Stimulated activated CD4-positive, alpha-beta T cell treated with anti-CD3 and anti-CD28 coated beads, Interleukin-2, amount 100 ng/mL, for 48 hours (primary cell): Measurements from ENCODE around the gene INSIG1.

Experiments
- DNase-seq, 2 donors: peaks; one replicate each; pipeline ENCODE4 v3.0.0-alpha.2; 2020

Gene INSIG1

DNA sequence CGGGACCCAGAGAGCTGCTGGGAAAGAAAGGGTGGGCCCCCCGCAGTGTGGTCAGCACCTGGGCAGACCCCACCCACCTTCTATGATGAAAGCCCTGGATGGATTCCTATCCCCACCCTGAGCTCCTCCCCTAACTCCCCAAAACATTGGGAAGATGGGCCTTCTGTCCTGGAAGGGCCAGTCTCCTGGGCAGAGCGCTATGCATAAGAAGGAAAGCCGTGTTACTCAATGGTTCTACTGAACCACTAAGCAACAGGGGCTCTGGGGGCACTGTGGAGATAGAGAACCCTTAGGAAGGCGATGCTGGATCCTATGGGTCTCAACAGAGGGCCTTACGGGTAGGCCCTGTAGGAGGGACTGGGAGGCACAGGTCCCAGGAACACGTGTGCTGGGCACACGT is 30.7 kb upstream of the INSIG1 start:
- DNase-seq = no peak

DNA sequence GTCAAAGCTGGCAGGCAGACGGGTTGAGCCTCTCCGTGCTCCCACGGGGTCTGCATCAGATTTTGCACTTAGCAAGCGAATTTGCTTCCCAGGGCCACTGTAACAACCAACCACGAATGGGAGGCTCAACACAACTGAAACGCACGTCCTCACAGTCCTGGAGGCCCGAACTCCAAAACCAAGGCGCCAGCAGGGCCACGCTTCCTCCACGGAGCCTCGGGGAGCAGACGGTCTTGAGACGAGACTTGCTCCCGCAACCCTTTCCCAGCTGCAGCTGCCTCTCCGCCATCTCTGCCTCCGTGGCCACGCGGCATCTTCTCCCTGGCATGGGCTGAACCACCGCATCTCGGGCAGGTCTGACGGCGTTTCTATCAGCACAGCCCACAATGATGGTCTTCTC is 30.2 kb upstream of the INSIG1 start:
- no peak for DNase-seq

DNA sequence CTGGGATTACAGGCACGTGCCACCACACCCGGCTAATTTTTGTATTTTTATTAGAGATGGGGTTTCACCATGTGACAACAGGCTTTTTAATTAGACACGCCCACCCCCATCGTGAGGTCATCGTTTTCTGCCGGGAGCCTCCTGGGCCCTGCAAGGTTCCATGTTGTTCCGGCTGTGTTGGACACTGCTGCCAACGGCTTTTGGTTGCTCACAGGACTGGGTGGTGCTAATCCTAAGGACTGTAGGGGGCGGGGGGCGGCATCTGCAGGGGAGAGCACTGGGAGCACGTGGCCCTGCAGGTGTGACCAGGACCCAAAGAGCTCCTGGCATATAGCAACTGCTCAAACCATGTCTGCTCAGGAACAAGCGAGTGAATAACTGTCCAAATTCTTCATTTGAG is 29.5 kb upstream of the INSIG1 start:
- DNase-seq = no peak

DNA sequence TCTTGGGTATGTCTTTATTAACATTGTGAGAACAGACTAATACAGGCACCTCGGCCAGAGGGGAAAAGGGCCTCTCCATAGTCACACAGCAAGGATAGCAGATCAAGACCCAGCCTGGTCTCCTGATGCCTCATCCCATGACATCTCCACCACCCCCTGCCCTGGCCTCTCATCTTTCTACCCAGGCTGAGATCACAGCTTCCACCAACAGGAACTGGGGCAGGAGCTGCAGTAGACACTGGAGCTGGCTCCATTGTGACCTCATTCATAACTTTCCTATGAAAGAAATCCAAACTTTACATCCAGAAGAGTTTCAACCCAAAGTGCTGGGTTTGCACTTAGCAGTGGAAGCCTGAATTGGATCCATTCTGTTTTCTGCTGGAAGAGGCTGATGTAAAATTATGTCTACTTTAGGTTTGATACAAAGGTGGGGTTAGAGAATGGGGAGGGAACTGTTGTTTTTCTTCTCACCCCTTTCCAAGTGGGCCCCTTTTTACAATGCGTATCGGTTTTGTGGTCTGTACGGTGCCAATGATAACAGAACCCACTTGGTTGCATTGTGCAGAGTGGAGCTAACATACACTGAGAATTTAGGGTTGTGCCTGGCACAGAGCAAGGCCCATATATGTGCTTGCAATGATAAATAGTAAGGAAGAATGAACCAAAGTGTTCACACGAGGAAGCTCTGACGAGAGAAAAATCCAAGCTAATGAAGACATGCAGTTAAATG is 28.6 kb upstream of the INSIG1 start:
- no peak for DNase-seq

DNA sequence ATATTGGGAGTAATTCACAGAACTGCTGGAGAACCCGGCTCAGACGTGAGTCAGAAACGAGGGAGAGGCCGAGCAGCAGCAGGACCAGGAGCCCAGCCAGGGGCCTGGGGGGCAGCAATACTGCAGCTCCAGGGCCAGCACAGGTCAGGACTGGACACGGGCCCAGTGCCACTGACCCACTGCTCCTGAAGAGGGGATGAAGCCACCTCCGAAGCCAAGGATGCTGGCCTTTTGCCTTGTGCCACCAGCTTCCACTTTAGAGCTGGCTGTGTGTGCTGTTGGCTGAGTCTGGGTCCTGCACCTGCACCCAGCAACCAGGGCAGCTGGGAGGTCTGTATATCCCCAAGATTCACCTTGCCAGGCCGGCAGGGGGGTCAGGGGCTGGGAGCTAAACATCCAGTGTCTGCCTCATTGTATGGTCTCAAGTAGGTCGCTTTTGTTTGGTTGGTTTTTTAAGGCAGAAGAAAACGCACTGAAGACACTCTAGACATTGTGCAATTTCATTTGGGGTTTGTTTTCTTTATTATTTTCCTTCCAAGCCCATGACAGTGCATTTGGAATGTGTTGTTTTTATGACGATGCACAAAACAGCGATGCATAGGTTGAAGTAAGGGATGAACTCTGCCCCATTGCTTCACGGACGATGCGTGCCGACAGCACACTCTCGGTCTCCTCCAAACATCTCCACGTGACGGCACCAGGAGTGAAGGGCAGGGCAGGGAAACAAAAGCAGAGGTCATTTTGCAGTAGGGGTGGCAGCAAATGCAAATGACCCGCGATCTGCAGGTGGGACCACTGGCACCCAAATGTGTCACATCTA is 27.7 kb upstream of the INSIG1 start:
- no peak for DNase-seq

DNA sequence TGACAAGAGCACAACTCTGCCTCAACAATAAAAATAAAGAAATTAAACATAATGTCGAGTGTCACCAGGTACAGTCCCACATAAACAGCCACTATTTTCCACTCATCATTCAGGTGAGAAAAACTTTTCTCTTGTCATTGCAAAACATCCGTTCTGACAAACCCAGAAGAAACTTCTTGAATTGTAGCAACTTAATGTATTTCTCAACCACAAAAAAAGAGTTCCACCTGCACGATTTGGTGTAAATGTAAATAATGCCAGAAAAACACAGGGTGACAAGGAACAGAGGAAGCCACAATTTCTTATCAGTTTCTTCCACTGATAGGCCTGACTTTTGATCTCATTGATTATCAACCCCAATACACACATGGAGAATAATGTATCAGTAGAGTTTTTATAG is 26.8 kb upstream of the INSIG1 start:
- no peak for DNase-seq

DNA sequence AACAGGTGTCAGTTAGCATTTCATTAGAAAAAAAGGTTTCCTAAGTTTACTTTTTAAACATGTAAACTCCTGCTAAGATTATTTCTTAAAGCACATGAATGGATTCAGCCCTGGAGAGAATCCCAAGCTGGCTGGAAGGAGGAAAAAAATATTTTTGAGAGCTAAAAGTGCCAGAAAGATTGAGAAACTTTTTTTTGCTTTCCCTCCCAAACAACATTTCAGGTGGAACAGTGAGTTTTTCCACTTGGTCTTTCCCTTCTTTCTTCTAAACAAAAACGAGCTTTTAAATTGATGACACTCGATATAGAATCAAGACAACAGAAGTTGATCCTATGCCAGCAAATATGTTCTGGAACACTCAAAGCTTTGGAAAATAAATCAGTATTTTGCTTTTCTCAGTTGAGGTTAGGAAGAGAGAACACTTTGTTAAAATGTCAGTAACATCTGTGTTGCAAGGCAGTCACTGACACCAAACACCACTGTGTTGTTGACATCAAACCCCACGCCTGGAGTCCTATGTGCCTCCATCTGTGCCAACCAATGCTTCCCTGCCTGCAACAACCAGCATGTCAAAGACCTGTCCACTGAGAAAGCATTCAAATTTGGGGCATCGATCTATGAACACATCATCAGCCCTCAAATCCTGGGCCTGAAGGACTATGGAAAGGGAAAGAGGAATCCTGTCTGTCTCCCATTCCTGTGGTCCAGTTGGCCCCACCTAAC is 22.9 kb upstream of the INSIG1 start:
- no peak for DNase-seq

DNA sequence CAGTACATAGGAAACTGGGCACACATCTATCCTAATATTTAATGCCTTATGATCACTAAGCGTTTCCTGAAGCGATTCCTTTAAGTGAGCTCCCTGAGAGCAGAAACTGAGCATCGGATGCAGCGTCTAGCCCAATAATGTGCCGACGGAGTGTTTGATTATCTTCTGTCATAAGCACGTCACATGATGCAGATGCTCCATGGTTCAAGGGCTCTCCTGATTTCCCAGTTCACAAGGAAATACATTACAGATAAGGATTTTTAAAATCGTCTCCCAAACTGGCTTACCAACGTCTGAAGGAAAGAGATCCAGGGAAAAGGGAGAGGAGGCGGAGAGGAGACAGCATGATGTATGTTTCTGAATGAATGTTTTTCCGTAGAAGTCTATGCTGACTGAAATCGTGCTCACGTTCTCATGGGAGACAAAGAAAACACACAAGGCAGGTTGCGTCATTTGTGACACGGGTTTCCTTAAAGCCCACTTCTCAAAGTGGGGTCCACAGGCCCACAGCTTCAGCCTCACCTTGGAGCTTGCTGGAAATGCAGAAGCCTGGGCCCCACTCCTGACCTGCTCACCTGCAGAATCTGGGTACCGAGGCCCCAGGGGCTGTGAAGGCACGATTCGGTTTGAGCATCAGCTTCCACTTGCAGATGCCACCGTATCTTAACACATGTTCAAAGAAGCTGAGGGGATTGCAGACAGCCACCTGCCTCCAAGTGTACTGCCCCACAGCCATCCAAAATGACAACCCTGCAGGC is 21.5 kb upstream of the INSIG1 start:
- DNase-seq = no peak

DNA sequence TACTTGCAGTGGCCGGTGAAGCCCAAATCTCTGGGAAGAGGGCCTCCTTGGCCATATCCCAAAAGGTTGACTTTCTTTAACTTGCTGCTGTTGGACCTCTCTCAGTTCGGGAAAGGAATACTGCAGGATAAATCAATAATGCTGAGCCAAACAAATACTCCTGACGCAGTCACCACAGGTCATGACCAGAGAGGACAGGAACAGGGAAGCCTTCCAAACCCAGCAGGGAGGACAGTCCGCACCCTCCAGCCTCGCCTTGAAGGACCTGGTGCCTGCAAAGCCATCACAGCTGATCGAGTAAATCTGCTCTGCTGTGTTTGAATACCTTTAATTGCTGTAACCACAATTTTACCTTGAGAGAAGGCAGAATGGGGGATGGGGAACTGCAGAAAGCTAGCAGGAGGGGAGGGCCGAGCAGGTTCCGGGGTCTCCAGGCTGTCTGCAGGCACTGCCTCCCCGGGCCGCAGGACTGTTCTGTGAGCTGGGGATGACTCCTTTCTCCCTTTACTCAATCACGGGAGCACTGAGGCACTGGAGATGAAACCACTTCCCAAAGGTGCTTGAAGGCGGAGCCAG is 20.8 kb upstream of the INSIG1 start:
- DNase-seq = no peak

GRCh38 chr7:155277385-155277994 is 20.2 kb upstream of the INSIG1 start:
- no peak for DNase-seq

DNA sequence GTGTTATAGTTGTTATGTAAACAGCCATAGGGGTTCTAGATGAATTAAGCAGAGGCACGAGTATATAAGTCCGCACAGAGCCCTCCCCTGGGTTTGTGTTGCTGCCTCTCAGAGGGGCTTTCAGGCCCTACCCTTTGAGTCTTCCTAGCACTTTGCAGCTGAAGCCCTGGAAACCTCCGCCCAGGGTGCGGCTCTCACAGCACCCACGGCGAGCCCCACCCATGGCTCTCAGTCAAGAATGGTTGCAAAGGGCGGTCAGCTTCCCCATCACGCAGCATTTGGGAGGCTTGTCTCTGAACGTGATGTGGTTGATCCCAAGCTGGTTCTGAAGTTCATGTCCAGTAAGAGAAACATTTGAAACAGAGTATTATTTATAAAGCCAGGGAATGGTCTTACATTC is 18.8 kb upstream of the INSIG1 start:
- no peak for DNase-seq

- no peak for DNase-seq
Measured at GRCh38 chr7:155279787-155280445, 17.8 kb upstream of the INSIG1 start.

GRCh38 chr7:155280446-155281397 is 17.0 kb upstream of the INSIG1 start:
- DNase-seq = no peak

DNA sequence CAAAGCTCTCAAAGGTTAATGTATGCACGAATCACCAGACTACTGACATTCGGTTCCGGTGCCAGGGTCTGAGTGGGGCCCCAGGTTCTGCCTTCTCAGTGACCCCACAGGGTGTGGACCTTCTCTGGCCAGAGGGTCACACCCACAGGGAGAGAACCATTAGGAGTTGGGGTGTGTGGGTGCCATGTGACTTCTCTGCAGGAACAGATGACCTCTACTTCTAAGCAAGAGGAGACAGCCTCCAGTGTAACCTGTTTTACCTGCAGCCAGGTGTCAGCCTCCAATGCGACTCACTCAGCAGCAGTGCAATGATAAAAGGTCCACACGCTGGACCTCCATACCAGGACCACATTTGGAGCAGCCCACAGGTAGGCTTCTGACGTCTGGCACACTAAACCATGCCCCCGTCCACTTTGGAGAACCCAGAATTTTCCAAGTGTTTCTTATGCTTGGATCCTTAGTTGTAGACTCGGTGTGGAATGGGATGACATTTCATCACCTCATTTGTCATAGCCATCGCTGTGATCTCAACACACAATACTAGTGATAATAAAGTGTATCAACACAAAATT is 16.2 kb upstream of the INSIG1 start:
- no peak for DNase-seq

GRCh38 chr7:155282671-155283070 is 15.0 kb upstream of the INSIG1 start:
- no peak for DNase-seq

DNA sequence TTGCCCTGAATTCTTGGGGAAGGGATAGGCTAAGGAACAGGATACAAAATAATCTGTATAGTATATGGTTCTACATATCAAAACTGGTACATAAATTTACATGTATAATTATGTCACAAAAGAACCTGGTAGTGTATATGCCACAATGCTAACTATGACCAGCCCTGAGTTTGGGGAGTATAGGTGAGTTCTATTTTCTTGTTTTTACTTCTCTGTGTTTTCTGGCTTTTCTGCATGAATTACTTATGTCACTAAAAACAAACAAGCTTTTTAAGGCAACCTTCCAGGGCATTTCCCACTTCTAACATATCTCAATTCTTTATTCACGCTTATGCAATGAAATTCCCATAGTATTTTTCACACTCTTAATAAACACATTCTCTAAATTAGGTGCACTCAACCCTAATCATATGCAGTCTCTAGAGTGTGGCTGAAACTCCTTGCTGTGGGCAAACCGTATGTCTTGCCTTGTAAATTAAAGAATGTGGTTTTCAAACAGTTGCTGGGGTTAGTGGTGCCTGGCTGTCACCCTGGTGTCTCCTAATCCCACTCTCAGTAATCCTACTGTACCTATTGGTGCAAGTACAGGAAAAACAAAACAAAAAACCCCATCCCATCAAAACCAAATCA is 14.0 kb upstream of the INSIG1 start:
- no peak for DNase-seq

DNA sequence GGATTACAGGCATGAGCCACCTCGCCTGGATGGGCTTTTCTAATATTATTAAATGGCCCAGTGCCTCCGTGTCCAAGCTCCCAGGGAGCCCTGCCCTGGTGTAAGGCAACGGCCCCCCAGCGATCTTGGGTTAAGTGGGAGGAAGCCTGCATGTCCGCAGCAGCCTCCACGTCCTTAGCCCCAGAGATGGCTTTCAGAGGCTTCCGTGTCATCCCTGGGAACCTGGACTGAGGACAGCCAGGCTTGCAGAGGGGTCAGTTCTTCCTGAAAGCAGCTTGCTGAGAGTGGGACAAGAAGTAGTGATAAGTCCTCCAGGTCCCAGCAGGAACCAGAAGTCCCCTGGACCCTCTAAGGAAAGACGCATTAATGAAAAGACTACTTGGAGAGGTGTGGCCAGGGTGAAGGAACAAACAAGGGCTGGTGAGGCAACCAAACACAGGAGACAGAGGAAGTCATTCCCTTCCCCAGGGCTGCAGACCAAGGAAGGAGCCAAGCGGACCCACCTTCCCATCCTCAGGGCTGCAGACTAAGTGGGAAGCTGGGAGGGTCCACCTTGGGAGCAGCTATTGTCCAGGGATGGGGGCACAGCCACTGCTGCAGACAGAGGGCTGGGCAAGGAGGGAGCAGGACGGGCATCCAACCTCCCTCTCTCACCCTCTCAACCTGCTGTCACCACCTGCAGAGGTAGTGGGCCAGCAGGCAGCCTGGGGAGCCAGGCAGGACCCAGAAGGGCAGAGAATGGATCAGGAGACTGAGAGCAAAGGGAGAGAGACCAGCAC is 13.0 kb upstream of the INSIG1 start:
- DNase-seq = no peak

DNA sequence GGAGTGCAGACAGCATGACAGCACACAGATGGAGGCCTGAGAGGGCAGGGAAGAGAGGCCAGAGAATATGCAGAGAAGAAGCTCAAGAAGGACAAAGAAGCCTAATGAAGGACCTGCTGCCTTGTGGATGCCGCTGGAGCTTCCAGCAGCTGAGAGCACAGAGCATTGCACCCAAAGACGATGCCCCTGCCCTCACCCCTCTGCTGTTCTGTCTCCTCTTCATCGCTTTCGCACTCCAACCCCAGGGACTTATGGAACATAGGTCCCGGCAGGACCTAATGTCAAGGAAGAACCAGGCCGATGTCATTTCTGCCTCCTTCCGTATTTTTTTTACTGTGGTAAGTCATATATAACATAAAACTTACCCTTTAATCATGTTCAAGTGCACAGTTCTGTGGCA is 12.3 kb upstream of the INSIG1 start:
- DNase-seq = no peak

DNA sequence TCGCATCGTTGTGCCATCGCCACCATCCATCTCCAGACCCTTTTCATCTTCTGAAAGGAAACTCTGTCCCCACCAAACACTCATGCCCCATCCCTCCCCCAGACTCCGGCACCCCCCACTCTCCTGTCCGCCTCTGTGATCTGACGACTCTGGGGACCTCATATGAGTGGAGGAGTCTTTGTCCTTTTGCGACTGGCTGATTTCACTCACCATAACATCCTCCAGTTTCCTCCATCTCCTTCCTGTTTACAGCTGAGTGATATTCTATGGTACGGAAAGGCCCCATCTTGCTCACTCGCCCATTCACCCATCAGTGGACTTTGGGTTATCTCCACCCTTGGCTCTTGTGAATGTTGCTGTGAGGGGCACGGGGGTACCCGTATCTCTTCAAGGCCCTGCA is 11.8 kb upstream of the INSIG1 start:
- DNase-seq = no peak
